Stimulated activated CD4-positive, alpha-beta T cell treated with anti-CD3 and anti-CD28 coated beads, Interleukin-2, amount 100 ng/mL, for 24 hours (primary cell): ENCODE data around the gene TRIM68.

ENCODE experiments used
- DNase-seq, 2 donors: peaks; one replicate each; pipeline ENCODE4 v3.0.0-alpha.2; 2020

Gene TRIM68, protein sequence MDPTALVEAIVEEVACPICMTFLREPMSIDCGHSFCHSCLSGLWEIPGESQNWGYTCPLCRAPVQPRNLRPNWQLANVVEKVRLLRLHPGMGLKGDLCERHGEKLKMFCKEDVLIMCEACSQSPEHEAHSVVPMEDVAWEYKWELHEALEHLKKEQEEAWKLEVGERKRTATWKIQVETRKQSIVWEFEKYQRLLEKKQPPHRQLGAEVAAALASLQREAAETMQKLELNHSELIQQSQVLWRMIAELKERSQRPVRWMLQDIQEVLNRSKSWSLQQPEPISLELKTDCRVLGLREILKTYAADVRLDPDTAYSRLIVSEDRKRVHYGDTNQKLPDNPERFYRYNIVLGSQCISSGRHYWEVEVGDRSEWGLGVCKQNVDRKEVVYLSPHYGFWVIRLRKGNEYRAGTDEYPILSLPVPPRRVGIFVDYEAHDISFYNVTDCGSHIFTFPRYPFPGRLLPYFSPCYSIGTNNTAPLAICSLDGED

GRCh38 chr11:4607781-4608666 is at the start of gene TRIM68:
TSS of gene TRIM68 (minus strand) at chr11:4608231. CDS start at chr11:4605504, 2,727 bp downstream.
- peak; percentile 92 to 95 for DNase-seq

GRCh38 chr11:4654635-4655369 is 46.8 kb upstream of the TRIM68 start:
- no peak for DNase-seq

DNA sequence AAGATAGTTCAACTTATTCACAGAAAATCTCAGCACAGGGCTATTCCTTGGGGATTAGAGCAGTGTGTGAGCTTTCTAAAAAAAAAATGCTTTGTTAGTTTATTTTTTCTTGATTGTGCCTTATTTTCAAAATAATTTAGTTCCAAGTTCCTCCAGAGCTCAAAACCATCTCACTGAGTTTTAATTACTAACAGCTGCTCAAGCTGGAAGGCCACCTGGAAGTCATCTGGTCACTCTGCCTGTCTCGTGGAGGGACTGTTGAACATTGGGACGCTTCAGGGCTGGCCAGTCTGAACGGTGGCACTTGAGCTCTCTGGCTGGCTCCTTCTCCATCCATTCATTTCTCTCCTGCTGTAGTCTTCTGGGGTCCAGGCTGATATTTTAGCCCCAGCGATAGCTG is 39.7 kb upstream of the TRIM68 start:
- DNase-seq: no peak

GRCh38 chr11:4645974-4646373 is 37.9 kb upstream of the TRIM68 start:
- no peak for DNase-seq

GRCh38 chr11:4644233-4644632 is 36.2 kb upstream of the TRIM68 start:
- DNase-seq: no peak

DNA sequence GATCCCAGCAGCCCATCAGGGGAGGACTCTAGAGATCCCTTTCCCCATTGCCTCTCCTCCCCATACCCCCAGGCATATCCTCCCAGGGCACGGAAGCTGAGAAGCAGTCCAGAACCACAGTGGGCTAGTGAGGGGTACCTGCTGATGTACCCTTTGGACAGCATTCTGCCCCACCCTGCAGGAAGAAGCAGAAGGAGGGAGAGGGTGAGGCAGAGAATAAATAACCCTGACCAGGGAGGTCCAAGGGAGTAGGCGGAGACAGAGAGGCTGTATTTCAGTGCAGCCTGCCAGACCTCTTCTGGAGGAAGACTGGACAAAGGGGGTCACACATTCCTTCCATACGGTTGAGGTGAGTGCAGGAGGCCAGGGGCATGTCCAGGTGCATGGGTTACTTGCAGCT is 35.7 kb upstream of the TRIM68 start, which contains the start of gene OR51E1:
TSS of gene OR51E1 (plus strand) at position 301 of the 400 bp plus-strand sequence. CDS start 8,545 bp downstream, outside the sequence.
- DNase-seq: no peak

- DNase-seq: no peak
Measured at GRCh38 chr11:4643076-4643475, 35.0 kb upstream of the TRIM68 start.

DNA sequence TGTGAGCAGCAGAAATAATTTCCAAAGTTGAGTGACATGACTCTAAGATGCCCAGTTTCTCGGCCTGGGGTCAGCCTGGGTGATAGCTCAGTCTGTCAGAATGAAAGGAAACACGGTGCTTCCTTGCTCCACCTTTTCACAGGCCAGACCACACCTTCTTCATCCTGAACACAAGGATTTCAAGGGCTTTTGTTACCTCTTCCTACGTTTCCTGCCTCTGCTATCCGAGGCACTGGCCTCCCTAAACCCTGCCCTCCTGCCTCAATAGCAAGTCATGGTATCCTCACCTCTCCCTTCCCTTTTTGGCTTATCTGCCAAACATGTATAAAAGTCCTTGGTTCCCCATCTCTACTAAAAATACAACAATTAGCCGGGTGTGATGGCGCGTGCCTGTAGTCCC is 34.0 kb upstream of the TRIM68 start:
- no peak for DNase-seq

DNA sequence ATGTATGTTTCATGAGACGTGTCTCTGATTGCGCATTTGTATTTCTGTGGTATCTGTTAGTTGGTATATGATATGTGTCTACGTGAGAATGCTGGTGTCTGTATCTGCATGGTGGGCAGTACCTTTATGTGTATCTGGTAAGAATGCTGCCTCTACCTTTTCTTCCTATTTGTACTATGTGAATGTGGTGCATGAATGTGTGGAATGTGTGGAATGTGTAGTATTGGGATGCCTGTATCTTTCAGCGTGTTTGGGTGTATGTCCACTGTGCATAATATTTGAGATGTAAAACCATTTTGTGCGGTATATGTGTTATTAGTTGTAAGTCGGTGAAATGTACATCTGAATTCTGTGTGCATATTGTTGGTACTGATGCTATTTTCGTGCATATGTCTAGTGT is 33.5 kb upstream of the TRIM68 start:
- no peak for DNase-seq

GRCh38 chr11:4639931-4640330 is 31.9 kb upstream of the TRIM68 start:
- DNase-seq: no peak

DNA sequence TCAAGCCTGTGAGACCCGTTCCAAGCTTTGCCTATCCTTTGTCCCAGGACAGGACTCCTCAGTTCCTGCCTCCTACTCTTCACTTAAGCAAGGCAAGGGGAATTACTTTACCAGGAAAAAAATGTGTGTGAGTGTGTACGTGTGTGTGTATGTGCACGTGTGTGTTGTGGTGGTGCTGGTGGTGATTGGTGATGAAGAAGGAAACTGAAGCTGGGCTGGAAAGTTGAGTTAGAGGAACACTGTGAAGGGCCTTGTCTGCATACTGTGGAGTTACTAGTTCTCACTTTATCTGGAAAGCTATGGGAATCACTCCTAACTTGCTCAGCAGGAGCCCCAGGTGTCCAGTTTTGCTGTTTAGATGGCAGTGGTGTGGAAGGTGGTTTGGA is 29.6 kb upstream of the TRIM68 start:
- DNase-seq: no peak

- peak; percentile 75 to 76 for DNase-seq
Measured at GRCh38 chr11:4636962-4637661, 29.1 kb upstream of the TRIM68 start, which contains the start of gene OR51D1. TSS of gene OR51D1 (plus strand) at chr11:4637477. CDS start at chr11:4639791, 2,314 bp downstream.

DNA sequence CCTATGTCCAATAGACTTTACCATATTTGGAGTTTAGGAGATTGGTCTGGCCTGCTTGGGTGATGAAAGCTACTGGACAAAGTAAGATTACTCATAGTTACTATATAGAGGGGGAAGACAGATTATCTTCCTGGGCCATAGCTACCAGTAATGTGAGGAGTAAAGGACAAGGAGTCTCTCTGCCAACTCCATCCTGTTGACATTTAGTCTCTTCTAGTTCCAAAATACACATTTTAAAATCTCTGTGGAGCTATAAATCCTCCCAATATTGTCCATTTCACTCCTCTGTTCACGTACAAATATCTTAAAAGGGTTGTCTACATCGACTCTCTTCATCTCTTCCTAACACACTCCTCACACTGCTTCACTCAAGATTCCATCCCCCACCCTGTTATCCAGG is 28.1 kb upstream of the TRIM68 start:
- DNase-seq: no peak

DNA sequence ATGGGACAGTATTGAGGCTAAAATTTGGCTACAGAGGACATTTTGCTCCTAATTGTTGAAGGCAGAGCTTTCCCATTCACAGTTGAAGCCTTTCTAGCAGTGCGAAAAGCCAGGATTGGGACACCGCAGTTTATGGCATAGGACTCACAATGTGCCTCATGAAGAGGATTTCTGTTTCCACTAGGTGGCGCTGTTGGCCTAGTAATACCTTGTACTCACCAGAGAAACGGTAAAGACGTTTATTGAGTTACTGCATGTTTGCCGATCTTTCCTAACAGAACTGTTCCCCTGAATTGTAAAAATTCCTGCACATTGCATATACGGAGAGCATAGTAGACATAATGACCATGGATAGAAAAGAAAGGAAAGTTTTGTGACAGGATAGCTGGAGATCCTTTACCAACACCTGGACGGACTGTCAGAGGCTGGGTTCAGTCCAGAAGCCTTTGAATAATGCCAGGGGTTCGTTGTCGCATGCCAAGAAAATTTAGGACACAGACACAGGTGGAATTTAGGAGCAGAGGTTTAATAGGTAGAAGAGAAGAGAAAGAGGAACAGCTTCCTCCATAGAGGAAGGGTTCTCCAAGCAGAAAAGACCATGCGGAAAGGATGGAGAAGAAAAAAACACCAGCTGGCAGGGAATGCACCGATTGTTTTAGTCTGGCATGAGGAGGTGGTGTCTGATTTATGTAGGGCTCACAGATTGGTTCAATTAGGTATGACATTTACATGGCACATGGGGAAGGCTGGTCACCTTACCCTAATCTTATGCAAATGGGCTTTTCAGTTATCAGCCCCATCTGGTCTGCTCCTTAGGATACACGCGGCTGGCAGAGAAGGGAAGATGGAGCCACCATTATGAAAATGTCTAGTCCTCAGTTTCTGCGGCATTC is 18.4 kb upstream of the TRIM68 start:
- DNase-seq: peak; percentile 52 to 53

DNA sequence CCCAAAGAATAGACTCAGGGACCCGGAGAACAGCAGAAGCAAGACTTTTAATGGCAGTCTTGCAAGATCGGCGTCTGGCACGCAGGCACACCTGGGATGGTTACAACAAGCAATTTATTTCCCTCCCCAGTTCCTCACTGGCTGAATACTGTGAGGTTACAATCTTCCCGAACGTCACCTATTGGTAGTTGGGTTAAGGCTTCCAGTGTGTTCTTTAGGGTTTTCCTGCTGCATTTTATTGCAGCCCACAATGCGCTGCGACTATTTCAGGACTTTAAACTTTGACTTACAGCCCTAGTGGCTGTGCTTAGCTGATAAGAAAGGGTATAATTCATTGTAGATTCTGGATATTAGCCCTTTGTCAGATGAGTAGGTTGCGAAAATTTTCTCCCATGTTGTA is 11.5 kb upstream of the TRIM68 start:
- no peak for DNase-seq

- DNase-seq: no peak
Measured at GRCh38 chr11:4615856-4616444, 7.9 kb upstream of the TRIM68 start.

DNA sequence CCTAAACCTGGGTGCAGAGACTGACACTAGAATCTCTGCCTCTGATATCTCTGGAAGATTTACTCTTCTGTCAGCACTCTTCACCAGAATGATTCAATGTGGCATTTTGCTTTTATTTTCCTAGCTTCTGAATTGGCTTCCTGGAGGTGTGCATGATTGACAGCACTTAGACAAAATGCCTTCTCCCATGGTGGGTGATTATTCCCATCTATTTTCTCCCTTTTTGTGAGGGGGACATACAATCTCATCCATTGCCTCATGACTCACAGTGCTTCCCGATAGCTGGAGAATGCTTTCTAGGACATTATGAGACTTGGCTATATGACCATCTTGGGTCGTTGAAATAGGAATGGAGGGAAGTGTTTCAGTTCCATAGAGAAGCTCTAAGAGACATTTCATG is 4.0 kb upstream of the TRIM68 start:
- no peak for DNase-seq

DNA sequence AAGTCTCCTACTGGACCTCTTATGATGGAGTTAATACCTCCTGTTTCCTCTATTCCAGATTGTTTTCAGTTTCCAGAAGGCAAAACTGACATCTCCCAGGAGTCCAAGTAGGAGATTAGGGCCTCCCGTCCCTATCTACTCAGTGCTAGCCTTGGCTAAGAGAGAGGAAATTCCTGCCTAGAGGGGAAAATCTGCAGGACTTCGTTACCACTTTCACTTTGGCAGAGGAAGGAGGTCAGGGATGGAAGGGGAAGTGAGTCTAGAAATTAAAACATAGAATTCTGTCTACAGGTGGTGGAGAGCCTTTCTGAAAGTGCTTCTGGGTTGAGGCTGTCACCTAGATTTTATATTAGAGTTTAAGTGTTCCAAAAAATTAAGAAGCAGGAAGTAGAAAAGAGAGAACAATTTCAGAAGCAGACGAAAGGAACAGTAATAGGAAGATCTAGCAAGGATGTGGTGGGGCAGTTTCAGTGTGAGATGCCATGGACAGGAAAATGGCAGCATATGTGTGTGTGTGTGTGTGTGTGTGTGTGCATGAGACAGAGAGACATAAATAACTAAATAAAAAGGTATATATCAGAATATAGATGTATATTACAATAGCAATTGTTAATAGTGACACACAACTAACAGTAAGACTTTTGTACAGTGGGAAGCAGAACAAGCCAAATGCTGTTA is 2.4 kb upstream of the TRIM68 start:
- no peak for DNase-seq

DNA sequence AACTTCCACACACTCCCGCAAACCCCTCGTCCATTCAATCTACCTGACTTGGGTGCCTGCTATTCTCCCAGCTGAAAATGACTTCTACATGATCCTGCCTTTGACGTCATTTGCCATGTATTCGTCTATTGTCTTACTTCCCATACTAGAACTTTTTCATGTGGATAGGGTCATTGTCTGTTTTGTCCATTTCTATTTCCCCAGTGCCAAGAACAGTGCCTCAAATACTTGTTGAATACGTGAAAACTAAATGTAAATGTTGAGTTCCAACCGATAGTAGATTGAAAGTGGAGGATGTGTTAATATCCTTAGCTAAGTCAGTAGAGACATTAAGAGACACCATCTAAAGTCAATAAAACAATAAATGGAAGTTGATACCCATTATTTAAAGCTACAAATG is 935 bp downstream of the TRIM68 start:
- no peak for DNase-seq
